ENCODE data around the gene TTLL11.

DNA sequence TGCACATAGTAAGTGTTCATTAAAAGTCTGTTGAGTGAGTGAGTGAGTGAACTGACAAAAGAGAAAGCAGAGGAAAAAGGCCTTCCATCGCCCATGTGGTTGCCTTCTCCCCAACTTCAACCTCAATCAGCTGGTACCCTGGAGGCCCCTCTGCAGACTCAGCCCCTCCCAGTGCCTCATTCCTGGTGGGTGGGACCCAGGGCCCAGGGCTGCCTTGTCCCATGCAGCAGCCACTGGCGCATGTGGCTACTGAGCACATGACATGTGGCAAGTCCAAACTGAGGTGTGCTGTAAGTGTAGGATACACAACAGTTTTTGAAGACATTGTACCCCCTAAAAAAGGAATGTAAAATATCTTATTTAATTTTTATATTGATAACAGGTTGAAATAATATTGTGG is 36.9 kb upstream of the TTLL11 start:
- TF ChIP-seq, protein P1, sequence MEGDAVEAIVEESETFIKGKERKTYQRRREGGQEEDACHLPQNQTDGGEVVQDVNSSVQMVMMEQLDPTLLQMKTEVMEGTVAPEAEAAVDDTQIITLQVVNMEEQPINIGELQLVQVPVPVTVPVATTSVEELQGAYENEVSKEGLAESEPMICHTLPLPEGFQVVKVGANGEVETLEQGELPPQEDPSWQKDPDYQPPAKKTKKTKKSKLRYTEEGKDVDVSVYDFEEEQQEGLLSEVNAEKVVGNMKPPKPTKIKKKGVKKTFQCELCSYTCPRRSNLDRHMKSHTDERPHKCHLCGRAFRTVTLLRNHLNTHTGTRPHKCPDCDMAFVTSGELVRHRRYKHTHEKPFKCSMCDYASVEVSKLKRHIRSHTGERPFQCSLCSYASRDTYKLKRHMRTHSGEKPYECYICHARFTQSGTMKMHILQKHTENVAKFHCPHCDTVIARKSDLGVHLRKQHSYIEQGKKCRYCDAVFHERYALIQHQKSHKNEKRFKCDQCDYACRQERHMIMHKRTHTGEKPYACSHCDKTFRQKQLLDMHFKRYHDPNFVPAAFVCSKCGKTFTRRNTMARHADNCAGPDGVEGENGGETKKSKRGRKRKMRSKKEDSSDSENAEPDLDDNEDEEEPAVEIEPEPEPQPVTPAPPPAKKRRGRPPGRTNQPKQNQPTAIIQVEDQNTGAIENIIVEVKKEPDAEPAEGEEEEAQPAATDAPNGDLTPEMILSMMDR (IDR thresholded peaks at IDR 0.05; ENCODE audit: insufficient read depth, low read depth, low read length): no peak
- TF ChIP-seq EZH2 (IDR thresholded peaks at IDR 0.05; ENCODE audit: insufficient read depth, low read length): no peak
